LoVo (cell line): ENCODE measurements around the gene ZFAND3.
"Not testable (repeated sequence)": the region's sequence is repeated elsewhere in the genome, so short reads cannot be mapped to it uniquely, and the experiment has no call there.

Experiments
- DNase-seq: peaks from one replicate; pipeline ENCODE4 v3.0.0-alpha.2; 2016; ENCODE audit warnings: low spot score

Gene ZFAND3

GRCh38 chr6:38091613-38092012 is 272.1 kb downstream of the ZFAND3 start:
- DNase-seq: no peak

- no peak for DNase-seq
Observed at GRCh38 chr6:38092465-38092864, 272.9 kb downstream of the ZFAND3 start.

GRCh38 chr6:38092964-38093363 is 273.4 kb downstream of the ZFAND3 start:
- DNase-seq: no peak

GRCh38 chr6:38095054-38095453 is 275.5 kb downstream of the ZFAND3 start:
- no peak for DNase-seq

GRCh38 chr6:38099221-38099620 is 279.7 kb downstream of the ZFAND3 start:
- DNase-seq: no peak

- DNase-seq: no peak
Observed at GRCh38 chr6:38100380-38100779, 280.9 kb downstream of the ZFAND3 start.

GRCh38 chr6:38103921-38104320 is 284.4 kb downstream of the ZFAND3 start:
- no peak for DNase-seq

GRCh38 chr6:38105066-38105465 is 285.5 kb downstream of the ZFAND3 start:
- DNase-seq: no peak

- DNase-seq: no peak
Observed at GRCh38 chr6:38107073-38107472, 287.5 kb downstream of the ZFAND3 start.

GRCh38 chr6:38110481-38110971 is 291.0 kb downstream of the ZFAND3 start:
- no peak for DNase-seq

- DNase-seq: no peak
Observed at GRCh38 chr6:38112181-38112580, 292.7 kb downstream of the ZFAND3 start.

- DNase-seq: no peak
Observed at GRCh38 chr6:38113825-38114576, 294.5 kb downstream of the ZFAND3 start.

- no peak for DNase-seq
Observed at GRCh38 chr6:38114976-38115625, 295.6 kb downstream of the ZFAND3 start.

- no peak for DNase-seq
Observed at GRCh38 chr6:38115626-38116008, 296.1 kb downstream of the ZFAND3 start.

GRCh38 chr6:38116248-38116647 is 296.7 kb downstream of the ZFAND3 start:
- DNase-seq: no peak

GRCh38 chr6:38117281-38117680 is 297.8 kb downstream of the ZFAND3 start:
- no peak for DNase-seq

- no peak for DNase-seq
Observed at GRCh38 chr6:38118791-38119365, 299.4 kb downstream of the ZFAND3 start.

GRCh38 chr6:38119516-38119915 is 300.0 kb downstream of the ZFAND3 start:
- no peak for DNase-seq

- not testable (repeated sequence) for DNase-seq
Observed at GRCh38 chr6:38124224-38124926, 304.8 kb downstream of the ZFAND3 start.

GRCh38 chr6:38127284-38127683 is 307.8 kb downstream of the ZFAND3 start:
- no peak for DNase-seq

- no peak for DNase-seq
Observed at GRCh38 chr6:38131527-38131965, 312.0 kb downstream of the ZFAND3 start.

GRCh38 chr6:38133932-38134703 is 314.6 kb downstream of the ZFAND3 start:
- DNase-seq: no peak
